ES-I3 (cell line): Measurements from ENCODE around the gene SLC35B1.

Source experiments
- H3K36me3 ChIP-seq: 2 replicates; pipeline ENCODE4 v1.6.1; 2013; ENCODE audit warnings: mild to moderate bottlenecking, low read length, control low read depth, moderate library complexity; ENCODE audit not compliant: insufficient read depth
- H3K4me1 ChIP-seq: 2 replicates; pipeline ENCODE4 v1.6.1; 2013; ENCODE audit warnings: mild to moderate bottlenecking, control low read depth, low read length; ENCODE audit not compliant: insufficient read depth
- H3K9ac ChIP-seq: 2 replicates; pipeline ENCODE4 v1.6.1; 2013; ENCODE audit warnings: low read depth, mild to moderate bottlenecking, low read length, moderate library complexity
- H3K9me3 ChIP-seq: 2 replicates; pipeline ENCODE4 v1.6.1; 2013; ENCODE audit warnings: mild to moderate bottlenecking, low read length, moderate library complexity; ENCODE audit not compliant: control insufficient read depth, insufficient read depth

The SLC35B1 gene

GRCh38 chr17:49742166-49742638 lies 34.4 kb upstream of the SLC35B1 start:
- Histone ChIP-seq H3K4me1 (no peaks in the 10 kb centered on the region), H3K36me3 (no peaks in the 10 kb centered on the region), H3K9me3 (no peaks in the 10 kb centered on the region), H3K9ac (no peak overlapping the region)

- H3K9me3 ChIP-seq, result no peaks in the 10 kb centered on the region
- no peaks in the 10 kb centered on the region for H3K36me3 ChIP-seq
- H3K4me1 ChIP-seq, result no peaks in the 10 kb centered on the region
- H3K9ac ChIP-seq, result no peak overlapping the region
These were observed 33.9 kb upstream of the SLC35B1 start for GRCh38 chr17:49741692-49742076.

- H3K36me3 ChIP-seq, result no peaks in the 10 kb centered on the region
- no peaks in the 10 kb centered on the region for H3K9me3 ChIP-seq
- H3K9ac ChIP-seq, result no peak overlapping the region
These were observed 33.4 kb upstream of the SLC35B1 start for GRCh38 chr17:49741009-49741691.

GRCh38 chr17:49739641-49740271 lies 32.0 kb upstream of the SLC35B1 start:
- Histone ChIP-seq H3K9me3 (no peaks in the 10 kb centered on the region), H3K9ac (no peak overlapping the region), H3K36me3 (no peaks in the 10 kb centered on the region), H3K4me1 (no peaks in the 10 kb centered on the region)

More at GRCh38 chr17:49741009-49741691, 33.4 kb upstream of the SLC35B1 start:
- no peaks in the 10 kb centered on the region for H3K4me1 ChIP-seq

DNA sequence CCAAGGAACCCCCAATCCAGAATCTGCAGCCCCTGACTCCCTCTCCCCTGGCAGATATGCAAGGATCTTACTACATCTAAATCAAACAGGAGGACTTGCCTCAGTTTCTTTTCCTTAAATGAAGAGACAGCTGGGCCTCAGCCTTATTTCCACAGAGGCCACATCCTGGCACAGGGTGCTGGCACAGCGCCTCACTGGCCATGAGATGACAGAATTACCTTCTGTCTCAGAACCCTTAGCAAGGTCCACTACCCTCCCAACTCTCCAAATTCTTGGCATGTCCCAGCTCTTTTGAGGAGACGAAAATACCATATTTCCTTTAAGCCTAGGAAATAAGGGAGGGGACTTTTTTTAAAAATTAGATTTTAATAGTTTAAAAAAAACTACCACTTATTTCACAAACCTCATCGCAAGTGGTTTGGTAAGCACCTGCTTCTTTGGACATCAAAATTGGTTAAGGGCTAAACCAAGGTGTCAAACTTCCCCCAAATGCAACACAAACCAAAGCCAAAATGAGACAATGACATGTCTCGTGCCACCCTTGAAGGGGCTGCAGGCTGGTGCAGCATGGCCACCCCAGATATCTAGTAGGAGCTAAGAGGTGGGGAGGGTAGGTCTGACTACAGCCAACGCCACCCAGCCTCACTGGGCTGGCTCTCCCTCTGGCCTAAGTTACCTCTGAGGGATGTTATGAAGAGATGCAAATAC lies 30.8 kb upstream of the SLC35B1 start:
- Histone ChIP-seq H3K4me1 (no peaks in the 10 kb centered on the region), H3K9ac (no peak overlapping the region), H3K9me3 (no peaks in the 10 kb centered on the region), H3K36me3 (no peaks in the 10 kb centered on the region)

GRCh38 chr17:49734515-49735490 lies 27.0 kb upstream of the SLC35B1 start:
- no peaks in the 10 kb centered on the region for H3K4me1 ChIP-seq
- H3K9me3 ChIP-seq, result no peaks in the 10 kb centered on the region
- H3K9ac ChIP-seq, result no peak overlapping the region
- H3K36me3 ChIP-seq, result no peaks in the 10 kb centered on the region

GRCh38 chr17:49731435-49731831 lies 23.7 kb upstream of the SLC35B1 start:
- Histone ChIP-seq H3K4me1 (no peaks in the 10 kb centered on the region), H3K9me3 (no peaks in the 10 kb centered on the region), H3K36me3 (no peaks in the 10 kb centered on the region), H3K9ac (no peak overlapping the region)

GRCh38 chr17:49730785-49731434 lies 23.1 kb upstream of the SLC35B1 start:
- no peaks in the 10 kb centered on the region for H3K4me1 ChIP-seq
- no peaks in the 10 kb centered on the region for H3K36me3 ChIP-seq
- H3K9me3 ChIP-seq, result no peaks in the 10 kb centered on the region
- H3K9ac ChIP-seq, result no peak overlapping the region

- H3K9me3 ChIP-seq, result no peaks in the 10 kb centered on the region
- H3K36me3 ChIP-seq, result no peaks in the 10 kb centered on the region
- H3K4me1 ChIP-seq, result no peaks in the 10 kb centered on the region
- no peak overlapping the region for H3K9ac ChIP-seq
These were observed 22.5 kb upstream of the SLC35B1 start for GRCh38 chr17:49730078-49730784.

GRCh38 chr17:49729069-49729468 lies 21.3 kb upstream of the SLC35B1 start:
- no peaks in the 10 kb centered on the region for H3K36me3 ChIP-seq
- H3K9me3 ChIP-seq, result no peaks in the 10 kb centered on the region
- H3K4me1 ChIP-seq, result no peaks in the 10 kb centered on the region

DNA sequence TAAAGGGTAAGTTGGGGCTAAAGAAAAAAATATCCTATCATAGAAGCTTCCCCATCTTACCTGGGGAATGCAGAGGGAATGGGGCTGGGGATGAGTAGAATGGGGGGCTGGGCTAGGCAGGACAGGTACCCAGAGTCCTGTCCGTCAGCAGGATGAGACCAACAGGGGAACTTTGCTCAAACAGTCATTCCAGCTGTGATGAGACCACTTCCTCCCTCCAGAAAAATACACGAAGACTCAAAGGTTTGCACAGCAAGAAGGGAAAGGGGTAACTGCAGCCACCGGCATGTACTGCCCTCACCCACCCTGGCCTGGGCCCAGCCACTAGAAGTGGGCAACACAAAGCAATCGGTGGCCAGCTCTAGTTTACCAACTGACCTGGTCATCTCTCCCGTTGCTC lies 20.7 kb upstream of the SLC35B1 start:
- Histone ChIP-seq H3K4me1 (0 out of 2 replicates have a peak, but pooled peaks cover 3% of the 10 kb centered on the region), H3K36me3 (no peaks in the 10 kb centered on the region), H3K9me3 (no peaks in the 10 kb centered on the region), H3K9ac (no peak overlapping the region)

More at GRCh38 chr17:49729069-49729468, 21.3 kb upstream of the SLC35B1 start:
- no peak overlapping the region for H3K9ac ChIP-seq

DNA sequence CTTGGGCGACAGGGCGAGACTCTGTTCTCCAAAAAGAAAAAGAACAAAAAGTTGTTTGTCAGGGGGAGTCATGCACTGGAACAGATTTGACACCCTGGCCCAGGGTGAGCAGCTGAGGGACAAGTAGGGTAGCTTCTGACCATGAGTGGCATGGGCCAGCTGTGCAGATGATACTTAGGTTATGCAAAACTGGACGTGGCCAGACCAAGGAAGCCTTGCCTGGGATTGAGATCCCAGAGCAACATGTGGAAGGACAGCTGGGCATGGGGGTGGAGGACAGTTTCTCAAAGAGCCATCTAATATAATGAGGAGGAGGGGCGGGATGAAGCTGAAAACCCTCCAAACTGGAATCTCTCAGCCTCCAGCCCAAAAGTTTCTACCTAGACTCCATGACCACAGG lies 19.6 kb upstream of the SLC35B1 start:
- Histone ChIP-seq H3K9me3 (no peaks in the 10 kb centered on the region), H3K4me1 (0 out of 2 replicates have a peak, but pooled peaks cover 5% of the 10 kb centered on the region), H3K36me3 (no peaks in the 10 kb centered on the region), H3K9ac (no peak overlapping the region)
